Caco-2 (cell line): Measurements from ENCODE around the gene KRT26. TPM values are rescaled to one million over a fixed set of nuclear protein-coding genes. Genes with fewer than 3 reads are reported as not detected.

Experiments used
- BruUV-seq: library from RNA; stranded (reverse); fragments of 400-500 nt; replicated peaks from 2 replicates; lab custom pipeline; 2021; lab: Mats Ljungman, UMichigan
- CTCF ChIA-PET: fragments of 300-600 bp; sonication (Branson Sonifier 250); formaldehyde crosslinking; loops from one replicate; lab custom pipeline; 2022; ENCODE audit warnings: antibody characterized with exemption; lab: Charles Lee
- POLR2A ChIA-PET: fragments of 300-600 bp; sonication (Branson Sonifier 250); formaldehyde crosslinking; loops from one replicate; lab custom pipeline; 2022; ENCODE audit warnings: antibody characterized with exemption; lab: Charles Lee
- DNase-seq, 2 experiments: peaks; one replicate each; pipeline versions ENCODE4 v3.0.0 to v3.0.0-alpha.2; 2020 to 2022
- H3K27me3 ChIP-seq: replicated peaks from 2 replicates; pipeline ENCODE4 v1.6.0; 2011; ENCODE audit warnings: low read length; ENCODE audit not compliant: control insufficient read depth, insufficient read depth
- H3K36me3 ChIP-seq: 2 replicates; pipeline ENCODE4 v1.5.1; 2011; ENCODE audit warnings: low read length; ENCODE audit not compliant: control insufficient read depth, insufficient read depth
- H3K4me1 ChIP-seq: fragments of 250-450 bp; sonication (Bioruptor Pico); 2 replicates; pipeline ENCODE4 v1.5.1; 2020; ENCODE audit warnings: mild to moderate bottlenecking
- H3K4me3 ChIP-seq: 2 replicates; pipeline ENCODE4 v1.5.1; 2011; ENCODE audit warnings: low read depth, mild to moderate bottlenecking, control low read depth, low read length
- H3K9me3 ChIP-seq: fragments of 250-450 bp; sonication (Bioruptor Pico); 2 replicates; pipeline ENCODE4 v1.5.1; 2020; ENCODE audit warnings: mild to moderate bottlenecking, moderate library complexity
- H3K27ac Mint-ChIP-seq: one replicate; pipeline ENCODE4 v1.8.0; 2022; ENCODE audit warnings: mixed read lengths; ENCODE audit not compliant: unreplicated experiment
- H3K27me3 Mint-ChIP-seq: one replicate; pipeline ENCODE4 v1.8.0; 2022; ENCODE audit warnings: mixed read lengths; ENCODE audit not compliant: insufficient read depth, unreplicated experiment
- H3K36me3 Mint-ChIP-seq: one replicate; pipeline ENCODE4 v1.8.0; 2022; ENCODE audit warnings: mild to moderate bottlenecking, mixed read lengths; ENCODE audit not compliant: insufficient read depth, unreplicated experiment
- H3K4me1 Mint-ChIP-seq: one replicate; pipeline ENCODE4 v1.8.0; 2022; ENCODE audit warnings: low read depth, mixed read lengths; ENCODE audit not compliant: unreplicated experiment
- H3K4me3 Mint-ChIP-seq: one replicate; pipeline ENCODE4 v1.8.0; 2022; ENCODE audit warnings: mild to moderate bottlenecking, moderate library complexity, mixed read lengths; ENCODE audit not compliant: unreplicated experiment
- H3K9me3 Mint-ChIP-seq: one replicate; pipeline ENCODE4 v1.8.0; 2022; ENCODE audit warnings: mixed read lengths; ENCODE audit not compliant: unreplicated experiment
- intact Hi-C: fragments of 100-400 bp; cut with micrococcal nuclease; formaldehyde crosslinking; loops from one replicate; pipeline ENCODE4 v1.10.0; 2022; ENCODE audit not compliant: unreplicated experiment
- total RNA-seq: library from RNA; stranded (reverse); gene quantifications from 2 replicates; pipeline ENCODE4 v1.2.3, GENCODE V29; 2022
- TF ChIP-seq, protein P1 (sequence below), 2 experiments: fragments of 200-600 bp in 1 of 2; IDR thresholded peaks; 1 replicate in 1 of 2; 2 replicates in 1 of 2; pipeline versions ENCODE4 v1.5.1 to v1.8.0; 2011 to 2022; ENCODE audit warnings: antibody characterized with exemption in 1 of 2, control low read depth in 1 of 2, inconsistent platforms in 1 of 2, low read depth in 1 of 2, low read length in 1 of 2, mild to moderate bottlenecking in 1 of 2, moderate library complexity in 1 of 2; ENCODE audit not compliant: insufficient read depth in 1 of 2, severe bottlenecking in 1 of 2, unreplicated experiment in 1 of 2

KRT26 gene
- total RNA-seq, 1 experiment from 2014 or later: not detected

- DNase-seq: no peak
- intact Hi-C loops: no loop called here
- POLR2A ChIA-PET: no interaction called here
- H3K4me1 Mint-ChIP-seq: no peaks in the 10 kb centered on the region
- no peak overlapping the region for H3K4me3 Mint-ChIP-seq
- BruUV-seq: no TSS peak
- H3K9me3 Mint-ChIP-seq: no peaks in the 10 kb centered on the region
- peaks cover 28% of the 10 kb centered on the region for H3K27me3 Mint-ChIP-seq
- H3K27me3 ChIP-seq: no peaks in the 10 kb centered on the region; the same call in 1 of the 2 replicates
- CTCF ChIA-PET: interaction anchor here (0.6 kb wide), 1 partner anchor 638 kb away, joined by 3 read pairs; no protein-coding TSS in a partner anchor
- H3K27ac Mint-ChIP-seq: no peak overlapping the region
- no peaks in the 10 kb centered on the region for H3K36me3 Mint-ChIP-seq
- TF ChIP-seq, protein P1, sequence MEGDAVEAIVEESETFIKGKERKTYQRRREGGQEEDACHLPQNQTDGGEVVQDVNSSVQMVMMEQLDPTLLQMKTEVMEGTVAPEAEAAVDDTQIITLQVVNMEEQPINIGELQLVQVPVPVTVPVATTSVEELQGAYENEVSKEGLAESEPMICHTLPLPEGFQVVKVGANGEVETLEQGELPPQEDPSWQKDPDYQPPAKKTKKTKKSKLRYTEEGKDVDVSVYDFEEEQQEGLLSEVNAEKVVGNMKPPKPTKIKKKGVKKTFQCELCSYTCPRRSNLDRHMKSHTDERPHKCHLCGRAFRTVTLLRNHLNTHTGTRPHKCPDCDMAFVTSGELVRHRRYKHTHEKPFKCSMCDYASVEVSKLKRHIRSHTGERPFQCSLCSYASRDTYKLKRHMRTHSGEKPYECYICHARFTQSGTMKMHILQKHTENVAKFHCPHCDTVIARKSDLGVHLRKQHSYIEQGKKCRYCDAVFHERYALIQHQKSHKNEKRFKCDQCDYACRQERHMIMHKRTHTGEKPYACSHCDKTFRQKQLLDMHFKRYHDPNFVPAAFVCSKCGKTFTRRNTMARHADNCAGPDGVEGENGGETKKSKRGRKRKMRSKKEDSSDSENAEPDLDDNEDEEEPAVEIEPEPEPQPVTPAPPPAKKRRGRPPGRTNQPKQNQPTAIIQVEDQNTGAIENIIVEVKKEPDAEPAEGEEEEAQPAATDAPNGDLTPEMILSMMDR (IDR thresholded peaks at IDR 0.05; ENCODE audit: insufficient read depth in 1 of 2, low read depth in 1 of 2, low read length in 1 of 2, severe bottlenecking in 1 of 2, unreplicated experiment in 1 of 2): no peak
- H3K36me3 ChIP-seq: no peaks in the 10 kb centered on the region
- H3K9me3 ChIP-seq: no peaks in the 10 kb centered on the region
- H3K4me3 ChIP-seq: no peak overlapping the region
- no peaks in the 10 kb centered on the region for H3K4me1 ChIP-seq
Measured at GRCh38 chr17:40777971-40778370, 6.0 kb upstream of the KRT26 start.

DNA sequence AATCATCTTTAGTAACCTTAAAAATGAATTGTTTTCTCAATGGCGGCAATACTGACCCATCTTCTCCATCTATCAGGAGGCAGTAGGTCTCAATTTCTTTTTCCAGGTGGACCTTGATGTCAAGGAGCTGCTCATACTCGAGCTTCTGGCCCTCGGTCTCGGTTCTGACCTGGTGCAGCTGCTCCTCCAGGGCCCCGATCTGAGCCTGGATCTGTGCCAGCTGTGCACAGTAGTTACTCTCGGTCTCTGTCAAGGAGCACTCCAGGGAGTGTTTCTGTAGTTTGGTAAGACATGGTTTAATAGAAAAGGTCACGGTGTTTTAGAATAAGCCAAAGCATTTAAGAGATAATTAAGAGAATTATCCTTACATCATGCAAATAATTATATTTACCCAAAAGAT, 5.5 kb upstream of the KRT26 start:
- no peaks in the 10 kb centered on the region; the same call in 1 of the 2 replicates for H3K27me3 ChIP-seq
- Mint-ChIP-seq H3K4me1 (no peaks in the 10 kb centered on the region), H3K9me3 (no peaks in the 10 kb centered on the region), H3K4me3 (no peak overlapping the region), H3K27ac (no peak overlapping the region), H3K36me3 (no peaks in the 10 kb centered on the region), H3K27me3 (peaks cover 30% of the 10 kb centered on the region)
- no peaks in the 10 kb centered on the region for H3K9me3 ChIP-seq
- no peaks in the 10 kb centered on the region for H3K36me3 ChIP-seq
- no peak overlapping the region for H3K4me3 ChIP-seq
- ChIA-PET POLR2A (no interaction called here), CTCF (interaction anchor here (0.6 kb wide), 1 partner anchor 638 kb away, joined by 3 read pairs; no protein-coding TSS in a partner anchor)
- no peak for DNase-seq
- no peaks in the 10 kb centered on the region for H3K4me1 ChIP-seq
- intact Hi-C loops: no loop called here
- BruUV-seq: no TSS peak
- TF ChIP-seq, protein P1 (IDR thresholded peaks at IDR 0.05; ENCODE audit: insufficient read depth in 1 of 2, low read depth in 1 of 2, low read length in 1 of 2, severe bottlenecking in 1 of 2, unreplicated experiment in 1 of 2): no peak

- TF ChIP-seq, protein P1 (IDR thresholded peaks at IDR 0.05; ENCODE audit: insufficient read depth in 1 of 2, low read depth in 1 of 2, low read length in 1 of 2, severe bottlenecking in 1 of 2, unreplicated experiment in 1 of 2): no peak
- Histone ChIP-seq H3K9me3 (no peaks in the 10 kb centered on the region), H3K4me1 (no peaks in the 10 kb centered on the region), H3K4me3 (no peak overlapping the region), H3K36me3 (no peaks in the 10 kb centered on the region), H3K27me3 (no peaks in the 10 kb centered on the region)
- Mint-ChIP-seq H3K27me3 (peaks cover 38% of the 10 kb centered on the region), H3K4me3 (no peak overlapping the region), H3K27ac (no peak overlapping the region), H3K4me1 (no peaks in the 10 kb centered on the region), H3K9me3 (no peaks in the 10 kb centered on the region), H3K36me3 (no peaks in the 10 kb centered on the region)
- DNase-seq: no peak
- intact Hi-C loops: no loop called here
- POLR2A ChIA-PET: no interaction called here
- CTCF ChIA-PET: no interaction called here
- BruUV-seq: no TSS peak
Measured at GRCh38 chr17:40775945-40776344, 3.9 kb upstream of the KRT26 start.
